ENCODE measurements around the gene ORAI3. TPM values are rescaled to one million over a fixed set of nuclear protein-coding genes. Genes with fewer than 3 reads are reported as not detected.

ORAI3 gene
- total and polyA plus RNA-seq, 2 of the 13 experiments (the other 11 are each of a cell fraction or from before 2014, with no cell fraction given), result 11.4 to 32.0 TPM

GRCh38 chr16:30996985-30997724 is 48.3 kb downstream of the ORAI3 start (continued):
- TF ChIP-seq PAXIP1 (CRISPR knock-in tag; conservative IDR thresholded peaks at IDR 0.05), result peak; percentile 55; the same call in 1 of the 2 replicates
- TF ChIP-seq ADNP (CRISPR knock-in tag; IDR thresholded peaks at IDR 0.05), result no peak
- no peak for TF ChIP-seq PLRG1 (conservative IDR thresholded peaks at IDR 0.05)
- TF ChIP-seq TP53 (CRISPR knock-in tag; conservative IDR thresholded peaks at IDR 0.05), result no peak
- 0 out of 2 replicates have a peak, but pooled peaks have one; percentile 21 for TF ChIP-seq ZNF678 (CRISPR knock-in tag; IDR thresholded peaks at IDR 0.05)
- TF ChIP-seq, protein P1, sequence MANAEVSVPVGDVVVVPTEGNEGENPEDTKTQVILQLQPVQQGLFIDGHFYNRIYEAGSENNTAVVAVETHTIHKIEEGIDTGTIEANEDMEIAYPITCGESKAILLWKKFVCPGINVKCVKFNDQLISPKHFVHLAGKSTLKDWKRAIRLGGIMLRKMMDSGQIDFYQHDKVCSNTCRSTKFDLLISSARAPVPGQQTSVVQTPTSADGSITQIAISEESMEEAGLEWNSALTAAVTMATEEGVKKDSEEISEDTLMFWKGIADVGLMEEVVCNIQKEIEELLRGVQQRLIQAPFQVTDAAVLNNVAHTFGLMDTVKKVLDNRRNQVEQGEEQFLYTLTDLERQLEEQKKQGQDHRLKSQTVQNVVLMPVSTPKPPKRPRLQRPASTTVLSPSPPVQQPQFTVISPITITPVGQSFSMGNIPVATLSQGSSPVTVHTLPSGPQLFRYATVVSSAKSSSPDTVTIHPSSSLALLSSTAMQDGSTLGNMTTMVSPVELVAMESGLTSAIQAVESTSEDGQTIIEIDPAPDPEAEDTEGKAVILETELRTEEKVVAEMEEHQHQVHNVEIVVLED (CRISPR knock-in tag; IDR thresholded peaks at IDR 0.05; ENCODE audit: borderline replicate concordance), result peak; percentile 62
- TF ChIP-seq NR2C2 (CRISPR knock-in tag; IDR thresholded peaks at IDR 0.05; ENCODE audit: borderline replicate concordance), result no peak
- peak; percentile 89; the same call in 1 of the 2 replicates for TF ChIP-seq MTA1 (CRISPR knock-in tag; IDR thresholded peaks at IDR 0.05; ENCODE audit: borderline replicate concordance)
- 0 out of 2 replicates have a peak, but pooled peaks have one; percentile 63 for TF ChIP-seq PBX3 (CRISPR knock-in tag; IDR thresholded peaks at IDR 0.05; ENCODE audit: borderline replicate concordance)
- TF ChIP-seq ZNF318 (CRISPR knock-in tag; IDR thresholded peaks at IDR 0.05), result no peak
- no peak; the same call in 1 of the 2 replicates for TF ChIP-seq TGIF2 (CRISPR knock-in tag; IDR thresholded peaks at IDR 0.05)
